NCI-H1694 treated with DMSO at 0.1 percent for 48 hours (cell line): ENCODE data around the gene RAX.

Experiments
- DNase-seq: peaks from one replicate; lab custom pipeline; 2025; lab: John Stamatoyannopoulos, UW

RAX gene

GRCh38 chr18:59272891-59273758, at the start of gene RAX:
TSS of gene RAX (minus strand) at chr18:59273454. CDS start at chr18:59273206, 248 bp downstream.
- no peak for DNase-seq

DNA sequence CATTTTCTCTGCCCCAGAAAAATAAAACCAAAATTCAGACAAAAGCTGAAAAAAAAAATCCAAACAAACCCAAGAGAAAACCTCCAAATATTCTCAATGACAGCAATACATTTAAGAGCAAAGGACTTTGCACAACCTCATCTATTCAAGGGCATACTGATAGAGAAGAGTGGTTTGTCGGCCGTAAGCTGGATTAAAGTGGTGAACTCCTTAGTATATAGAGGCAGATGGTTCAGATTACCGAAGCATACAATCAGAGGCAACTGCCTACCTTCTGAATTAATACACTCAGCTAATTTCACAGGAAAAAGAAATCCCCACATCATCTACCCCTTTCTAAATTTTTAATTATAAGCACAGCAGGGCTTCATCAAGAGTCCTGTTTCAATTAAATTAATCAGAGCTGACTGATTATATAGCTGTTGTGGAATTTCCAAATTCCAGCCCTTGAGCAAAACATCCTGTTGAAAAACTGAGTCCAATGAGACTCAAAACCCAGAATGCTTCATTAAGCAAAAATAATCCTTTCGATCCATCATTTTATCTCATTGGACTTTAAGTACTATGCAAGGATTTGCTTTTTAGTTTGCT, 45.3 kb upstream of the RAX start, which contains the start of gene CPLX4:
Gene CPLX4 (minus strand): TSS at position 190 of the 591 bp plus-strand sequence. CDS start 187 bp downstream, at position 3.
- no peak for DNase-seq

GRCh38 chr18:59311631-59312030, 38.4 kb upstream of the RAX start:
- DNase-seq, result no peak

DNA sequence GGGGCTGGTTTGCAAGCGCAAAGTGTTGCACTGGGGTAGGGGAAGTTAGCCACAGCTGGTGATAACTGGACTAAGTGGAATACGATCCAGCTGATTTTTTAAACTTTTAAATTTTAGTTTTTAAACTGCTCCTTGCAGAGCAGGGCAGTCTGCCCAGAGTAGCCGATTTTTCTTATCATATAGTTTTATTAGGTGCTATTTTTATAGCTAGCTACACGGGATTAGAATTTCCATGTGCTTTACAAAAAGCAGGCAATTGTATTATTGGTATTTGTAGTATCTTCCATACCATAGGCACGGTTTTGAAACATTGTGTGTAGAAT, 35.6 kb upstream of the RAX start:
- DNase-seq, result no peak

DNA sequence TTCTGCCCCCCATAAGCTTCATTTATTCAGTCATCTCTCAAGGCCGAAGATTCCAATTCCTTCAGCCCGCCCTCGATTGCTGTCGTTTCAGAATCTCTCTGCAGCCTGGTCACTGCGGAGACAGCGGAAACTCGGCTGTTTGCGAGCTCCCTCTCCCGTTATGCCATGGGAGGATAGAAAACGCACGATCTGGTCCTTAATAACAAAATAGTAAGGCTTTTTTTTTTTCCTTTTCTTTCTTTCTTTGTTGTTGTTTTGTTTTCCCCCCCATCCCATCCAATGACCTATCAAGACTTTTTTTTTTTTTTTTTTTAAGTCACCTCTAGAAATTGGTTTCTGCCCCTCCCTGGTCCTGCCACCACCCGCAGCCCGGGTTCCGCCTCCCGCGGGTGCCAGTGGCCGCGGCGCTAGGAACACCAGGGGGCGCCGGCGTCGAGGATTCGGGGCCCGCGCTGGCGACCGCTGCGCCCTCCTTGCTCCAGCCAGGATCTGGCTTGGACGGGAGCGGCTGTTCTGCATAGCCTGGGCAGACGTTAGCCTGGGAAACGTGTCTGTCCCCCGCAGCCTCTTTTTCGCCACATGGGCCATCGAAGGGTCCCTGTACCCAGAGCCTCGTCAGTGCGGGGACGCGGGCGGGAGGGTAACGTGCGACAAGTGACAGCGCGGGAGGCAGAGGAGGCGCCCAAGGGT, 35.1 kb upstream of the RAX start:
- peak; percentile 55 for DNase-seq

DNA sequence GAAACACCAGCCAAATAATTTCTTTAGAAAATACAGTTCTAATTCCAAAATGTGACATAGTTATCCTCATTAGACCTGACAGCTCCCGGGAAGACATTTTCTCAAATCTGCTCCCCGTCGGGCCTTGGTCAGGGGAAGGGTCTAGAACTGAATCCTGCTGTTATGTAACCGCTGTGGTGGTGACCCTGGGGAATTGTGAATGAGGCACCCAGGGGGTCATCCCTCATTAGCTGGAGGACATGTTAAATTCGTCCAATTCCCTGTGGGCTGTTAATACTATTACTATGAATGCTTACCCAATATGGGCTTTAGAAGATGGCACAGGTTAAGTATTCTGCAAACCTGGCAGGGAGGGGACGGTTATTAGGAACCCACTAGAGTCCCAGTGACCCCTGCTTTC, 33.4 kb upstream of the RAX start:
- no peak for DNase-seq

- no peak for DNase-seq
Observed at GRCh38 chr18:59305295-59305694, 32.0 kb upstream of the RAX start.

- no peak for DNase-seq
Observed at GRCh38 chr18:59303656-59304195, 30.5 kb upstream of the RAX start.

DNA sequence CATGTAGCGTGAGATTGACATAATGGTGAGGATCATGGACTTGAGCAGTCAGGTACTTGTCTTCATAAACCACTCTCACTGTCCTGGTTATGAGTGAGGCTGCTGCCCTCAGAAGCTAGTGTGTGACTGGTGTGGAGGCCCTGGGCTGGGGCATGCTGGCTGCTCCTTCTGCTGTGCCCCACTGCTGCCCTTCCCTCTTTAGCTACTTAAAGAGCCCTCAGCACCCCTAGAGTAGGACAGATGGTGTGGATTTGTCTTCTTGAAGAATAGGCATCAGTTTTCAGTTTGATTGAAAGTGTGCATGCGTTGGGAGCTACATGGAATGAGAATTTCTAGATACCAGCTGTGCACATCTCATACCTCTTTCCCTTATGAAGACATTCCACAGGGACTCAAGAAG, 29.8 kb upstream of the RAX start:
- no peak for DNase-seq

DNA sequence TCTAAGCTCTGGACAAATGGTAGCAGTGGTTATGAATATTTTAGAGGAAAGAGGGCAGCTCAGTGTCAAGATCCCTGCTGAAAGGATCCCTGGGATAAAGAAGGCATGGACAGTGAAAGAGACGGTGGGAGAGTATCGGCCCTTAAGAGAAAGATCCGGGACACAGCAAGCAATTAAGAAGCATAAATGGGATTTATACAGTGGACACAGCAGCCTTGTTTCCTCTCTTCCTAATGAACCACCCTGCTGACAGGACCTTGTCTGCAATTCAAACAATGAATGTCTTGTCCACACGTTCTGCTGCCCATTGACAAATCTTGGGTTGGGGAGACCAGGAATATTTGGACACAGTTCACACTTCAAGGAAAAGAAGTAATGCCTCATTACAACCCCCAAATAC, 28.7 kb upstream of the RAX start:
- no peak for DNase-seq

GRCh38 chr18:59300676-59301285, 27.5 kb upstream of the RAX start:
- no peak for DNase-seq

DNA sequence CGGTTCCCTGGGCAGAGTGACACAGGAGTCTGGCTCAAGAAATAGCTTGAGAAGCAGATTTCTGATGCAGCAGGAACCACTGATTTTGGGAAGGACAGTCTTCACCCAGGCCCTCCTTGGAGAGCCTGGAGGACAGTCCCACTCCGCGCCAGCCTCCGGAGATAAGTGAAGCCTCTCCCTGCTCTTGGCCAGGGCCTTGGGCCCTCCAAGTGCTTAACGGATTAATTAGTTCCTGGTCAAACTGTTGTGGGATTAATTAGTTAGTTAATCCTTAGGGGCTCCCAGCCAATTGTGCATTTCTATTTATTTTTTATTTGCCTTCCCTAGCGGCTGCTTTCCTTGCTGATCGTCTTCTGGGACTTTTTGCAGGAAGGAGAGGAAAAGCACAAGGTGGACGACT, 25.6 kb upstream of the RAX start:
- DNase-seq, result no peak

- DNase-seq, result no peak
Observed at GRCh38 chr18:59293317-59293716, 20.1 kb upstream of the RAX start.

DNA sequence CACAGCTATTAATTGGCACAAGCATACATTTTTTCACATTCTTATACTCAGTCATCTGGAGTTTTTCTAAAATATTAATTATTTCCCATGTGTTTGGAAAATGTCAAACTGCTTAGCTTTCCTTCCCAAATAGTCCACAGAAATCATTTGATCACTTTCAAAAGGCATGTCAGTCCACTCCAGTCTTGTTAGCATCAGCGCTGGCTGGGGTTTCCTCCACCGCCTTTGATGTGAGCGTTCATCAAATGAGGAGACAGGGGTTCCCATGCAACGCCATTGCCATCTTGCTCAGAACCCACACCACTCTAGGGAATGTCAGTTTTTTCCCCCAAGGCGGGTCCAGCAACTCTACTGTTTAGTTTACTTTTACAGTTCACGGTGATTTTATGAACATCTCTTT, 13.1 kb upstream of the RAX start:
- DNase-seq, result no peak

GRCh38 chr18:59282341-59282740, 9.1 kb upstream of the RAX start:
- DNase-seq, result no peak

DNA sequence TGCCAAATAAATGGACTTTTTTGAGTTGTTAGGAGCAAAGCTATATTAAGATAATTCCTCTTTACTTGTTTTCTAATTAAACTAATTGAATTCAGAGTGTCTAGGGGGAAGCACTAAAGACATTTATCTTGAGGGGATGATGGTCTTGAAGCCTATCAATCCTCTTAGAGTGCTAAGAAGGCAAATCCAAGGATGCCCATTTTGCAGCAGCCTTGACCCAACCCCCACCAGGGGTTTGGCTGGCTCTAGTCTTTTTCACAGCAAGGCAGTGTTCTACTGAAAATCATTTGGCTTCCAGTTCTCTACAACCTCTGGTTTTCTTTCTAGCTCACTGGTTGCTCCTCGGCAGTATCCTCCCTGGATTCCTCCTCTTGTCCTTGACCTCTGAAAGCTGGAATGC, 6.5 kb upstream of the RAX start:
- no peak for DNase-seq

DNA sequence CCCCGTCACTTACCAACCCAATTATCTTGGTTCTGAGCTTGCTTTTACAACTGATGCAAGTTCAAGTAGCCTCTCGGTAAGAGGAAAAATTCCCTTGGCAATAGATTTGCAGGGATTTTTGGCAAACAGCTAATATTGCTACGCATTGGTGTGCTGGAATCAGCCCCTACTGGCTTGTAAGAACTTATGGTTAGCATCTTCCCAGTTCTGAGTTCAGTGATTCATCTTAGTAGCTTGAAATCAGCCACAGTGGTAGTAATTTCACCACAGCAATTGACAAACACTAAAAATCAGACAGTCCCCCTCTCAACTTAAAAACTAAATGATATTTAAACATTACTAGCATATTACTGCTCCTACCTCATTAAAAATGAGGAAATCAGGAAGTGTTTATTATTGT, 5.9 kb upstream of the RAX start:
- no peak for DNase-seq

GRCh38 chr18:59278793-59279192, 5.5 kb upstream of the RAX start:
- DNase-seq, result no peak

- no peak for DNase-seq
Observed at GRCh38 chr18:59276047-59276446, 2.8 kb upstream of the RAX start.

DNA sequence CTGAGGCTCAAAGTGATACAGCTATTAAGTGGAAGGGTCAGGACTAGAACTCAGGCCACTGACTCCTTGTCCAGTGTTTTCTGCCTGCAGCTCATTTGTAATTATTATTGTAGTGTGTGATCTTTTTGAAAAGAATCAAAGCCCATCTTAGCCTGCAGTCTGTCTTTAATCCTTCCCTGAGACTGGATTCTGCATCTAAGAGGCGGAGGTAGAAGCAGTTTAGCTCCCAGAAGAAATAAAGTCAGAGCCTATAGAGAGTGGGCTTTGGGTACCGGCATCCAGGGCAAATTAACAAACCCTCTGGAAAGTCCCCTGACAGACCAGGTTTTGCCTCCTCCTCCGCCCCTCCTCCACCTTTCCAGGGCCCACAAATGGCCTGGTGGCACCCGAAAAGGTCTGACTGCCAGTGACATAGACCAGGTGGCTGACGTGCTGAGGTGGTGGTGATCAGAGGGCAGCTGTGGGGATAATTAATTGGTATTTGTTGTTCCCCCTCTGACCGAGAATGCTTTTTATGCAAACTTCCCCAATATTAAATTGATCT, 2.2 kb upstream of the RAX start:
- DNase-seq, result no peak

DNA sequence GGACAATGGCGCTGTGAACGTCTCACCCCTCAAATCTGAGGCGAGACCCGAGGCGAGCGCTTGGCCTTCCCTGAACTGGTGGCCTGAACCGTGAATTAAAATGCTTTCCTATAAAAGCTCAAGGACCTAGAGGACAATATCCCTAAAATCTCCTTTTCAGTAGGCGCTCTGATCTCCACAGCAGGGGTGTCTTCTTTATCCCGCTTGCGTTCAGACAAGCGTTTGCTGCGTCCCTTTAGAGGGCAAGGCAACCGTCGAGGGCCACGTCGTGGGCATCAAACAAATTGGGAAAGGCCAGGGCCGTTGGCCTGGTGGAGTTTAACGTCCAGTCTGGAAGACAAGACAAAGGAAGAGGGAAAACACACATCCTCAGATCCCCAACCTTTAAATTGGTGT, 1.3 kb upstream of the RAX start:
- no peak for DNase-seq
